Measurements from ENCODE around the gene DSC3.

The DSC3 gene

GRCh38 chr18:30969670-30970170 is 72.8 kb downstream of the DSC3 start:
- no peak for DNase-seq

GRCh38 chr18:30967701-30968100 is 74.8 kb downstream of the DSC3 start:
- no peak for DNase-seq

GRCh38 chr18:30965237-30965636 is 77.3 kb downstream of the DSC3 start:
- no peak for DNase-seq

- DNase-seq, result no peak
Measured at GRCh38 chr18:30960661-30961060, 81.9 kb downstream of the DSC3 start.

GRCh38 chr18:30957066-30957465 is 85.5 kb downstream of the DSC3 start:
- DNase-seq, result no peak

GRCh38 chr18:30954262-30954661 is 88.3 kb downstream of the DSC3 start:
- no peak for DNase-seq

- DNase-seq, result no peak
Measured at GRCh38 chr18:30945761-30946160, 96.8 kb downstream of the DSC3 start.

GRCh38 chr18:30944773-30945417 is 97.6 kb downstream of the DSC3 start:
- DNase-seq, result no peak

GRCh38 chr18:30940952-30941539 is 101.5 kb downstream of the DSC3 start:
- DNase-seq, result no peak
